ENCODE results near the gene CRNKL1.

Gene CRNKL1

GRCh38 chr20:20003031-20003954 lies 49.0 kb downstream of the CRNKL1 start:
- no peak for FAIRE-seq

GRCh38 chr20:20002101-20002998 lies 49.9 kb downstream of the CRNKL1 start:
- TF ChIP-seq TAF1 (IDR thresholded peaks at IDR 0.05; ENCODE audit: borderline replicate concordance, low read depth, low read length) = no peak
- TF ChIP-seq POLR2A (IDR thresholded peaks at IDR 0.05; ENCODE audit: low read depth, low read length) = no peak
- TF ChIP-seq POLR2AphosphoS5 (IDR thresholded peaks at IDR 0.05; ENCODE audit: low read depth, low read length) = no peak
- DNase-seq (ENCODE audit: insufficient read length) (no peak), FAIRE-seq (no peak)

More at GRCh38 chr20:20003031-20003954, 49.0 kb downstream of the CRNKL1 start:
- no peak for DNase-seq (ENCODE audit: insufficient read length)
- TF ChIP-seq POLR2A (IDR thresholded peaks at IDR 0.05; ENCODE audit: low read depth, low read length) (no peak), POLR2AphosphoS5 (IDR thresholded peaks at IDR 0.05; ENCODE audit: low read depth, low read length) (no peak), TAF1 (IDR thresholded peaks at IDR 0.05; ENCODE audit: borderline replicate concordance, low read depth, low read length) (no peak)

- FAIRE-seq (no peak), DNase-seq (ENCODE audit: insufficient read length) (no peak)
- no peak for TF ChIP-seq TAF1 (IDR thresholded peaks at IDR 0.05; ENCODE audit: borderline replicate concordance, low read depth, low read length)
- TF ChIP-seq POLR2A (IDR thresholded peaks at IDR 0.05; ENCODE audit: low read depth, low read length) = no peak
- TF ChIP-seq POLR2AphosphoS5 (IDR thresholded peaks at IDR 0.05; ENCODE audit: low read depth, low read length) = no peak
These were observed 51.9 kb downstream of the CRNKL1 start for GRCh38 chr20:20000211-20000968.

- FAIRE-seq (no peak), DNase-seq (ENCODE audit: insufficient read length) (no peak)
- TF ChIP-seq TAF1 (IDR thresholded peaks at IDR 0.05; ENCODE audit: borderline replicate concordance, low read depth, low read length) (no peak), POLR2AphosphoS5 (IDR thresholded peaks at IDR 0.05; ENCODE audit: low read depth, low read length) (no peak), POLR2A (IDR thresholded peaks at IDR 0.05; ENCODE audit: low read depth, low read length) (no peak)
These were observed 53.1 kb downstream of the CRNKL1 start for GRCh38 chr20:19998990-19999705.

- FAIRE-seq (no peak), DNase-seq (ENCODE audit: insufficient read length) (no peak)
- no peak for TF ChIP-seq TAF1 (IDR thresholded peaks at IDR 0.05; ENCODE audit: borderline replicate concordance, low read depth, low read length)
- no peak for TF ChIP-seq POLR2AphosphoS5 (IDR thresholded peaks at IDR 0.05; ENCODE audit: low read depth, low read length)
- TF ChIP-seq POLR2A (IDR thresholded peaks at IDR 0.05; ENCODE audit: low read depth, low read length) = no peak
These were observed 55.3 kb downstream of the CRNKL1 start for GRCh38 chr20:19996917-19997316.

- FAIRE-seq (no peak), DNase-seq (ENCODE audit: insufficient read length) (no peak)
- no peak for TF ChIP-seq POLR2A (IDR thresholded peaks at IDR 0.05; ENCODE audit: low read depth, low read length)
These were observed 56.0 kb downstream of the CRNKL1 start for GRCh38 chr20:19996222-19996621.

- TF ChIP-seq POLR2AphosphoS5 (IDR thresholded peaks at IDR 0.05; ENCODE audit: low read depth, low read length) = no peak
- TF ChIP-seq TAF1 (IDR thresholded peaks at IDR 0.05; ENCODE audit: borderline replicate concordance, low read depth, low read length) = no peak
- no peak for TF ChIP-seq POLR2A (IDR thresholded peaks at IDR 0.05; ENCODE audit: low read depth, low read length)
- no peak for DNase-seq (ENCODE audit: insufficient read length)
- no peak for FAIRE-seq
These were observed 56.9 kb downstream of the CRNKL1 start for GRCh38 chr20:19995220-19995863.

GRCh38 chr20:19993958-19994669 lies 58.2 kb downstream of the CRNKL1 start:
- TF ChIP-seq TAF1 (IDR thresholded peaks at IDR 0.05; ENCODE audit: borderline replicate concordance, low read depth, low read length) (no peak), POLR2AphosphoS5 (IDR thresholded peaks at IDR 0.05; ENCODE audit: low read depth, low read length) (no peak), POLR2A (IDR thresholded peaks at IDR 0.05; ENCODE audit: low read depth, low read length) (no peak)
- DNase-seq (ENCODE audit: insufficient read length) (no peak), FAIRE-seq (no peak)

- DNase-seq (ENCODE audit: insufficient read length) (no peak), FAIRE-seq (no peak)
- TF ChIP-seq POLR2AphosphoS5 (IDR thresholded peaks at IDR 0.05; ENCODE audit: low read depth, low read length) (no peak), TAF1 (IDR thresholded peaks at IDR 0.05; ENCODE audit: borderline replicate concordance, low read depth, low read length) (no peak), POLR2A (IDR thresholded peaks at IDR 0.05; ENCODE audit: low read depth, low read length) (no peak)
These were observed 59.0 kb downstream of the CRNKL1 start for GRCh38 chr20:19992996-19993908.

All from GM12892 (cell line).